Nephron progenitor cell (in vitro differentiated cells): ENCODE results near the gene CRIP2.
A peak's percentile ranks its signal among the peaks of the same experiment; 100 is the strongest.

Experiments
- DNase-seq: peaks from one replicate; pipeline ENCODE4 v3.0.0; 2021
- H3K27ac Mint-ChIP-seq: 2 replicates; pipeline ENCODE4 v1.8.0; 2021; ENCODE audit warnings: mild to moderate bottlenecking, moderate library complexity, mixed read lengths
- H3K27me3 Mint-ChIP-seq: 2 replicates; pipeline ENCODE4 v1.8.0; 2021; ENCODE audit warnings: mild to moderate bottlenecking, low read depth, mixed read lengths; ENCODE audit not compliant: poor library complexity
- H3K36me3 Mint-ChIP-seq: 2 replicates; pipeline ENCODE4 v1.8.0; 2021; ENCODE audit warnings: low read depth, mixed read lengths
- H3K4me1 Mint-ChIP-seq: 2 replicates; pipeline ENCODE4 v1.8.0; 2021; ENCODE audit warnings: mixed read lengths
- H3K4me3 Mint-ChIP-seq: 2 replicates; pipeline ENCODE4 v1.8.0; 2021; ENCODE audit warnings: mild to moderate bottlenecking, moderate library complexity, mixed read lengths
- H3K9me3 Mint-ChIP-seq: 2 replicates; pipeline ENCODE4 v1.8.0; 2021; ENCODE audit warnings: mild to moderate bottlenecking, moderate library complexity, mixed read lengths
- TF ChIP-seq, protein P1 (sequence below): fragments of 200-600 bp; sonication (generic); IDR thresholded peaks from 2 replicates; pipeline ENCODE4 v1.5.0; 2021; ENCODE audit warnings: antibody characterized with exemption

Gene CRIP2

DNA sequence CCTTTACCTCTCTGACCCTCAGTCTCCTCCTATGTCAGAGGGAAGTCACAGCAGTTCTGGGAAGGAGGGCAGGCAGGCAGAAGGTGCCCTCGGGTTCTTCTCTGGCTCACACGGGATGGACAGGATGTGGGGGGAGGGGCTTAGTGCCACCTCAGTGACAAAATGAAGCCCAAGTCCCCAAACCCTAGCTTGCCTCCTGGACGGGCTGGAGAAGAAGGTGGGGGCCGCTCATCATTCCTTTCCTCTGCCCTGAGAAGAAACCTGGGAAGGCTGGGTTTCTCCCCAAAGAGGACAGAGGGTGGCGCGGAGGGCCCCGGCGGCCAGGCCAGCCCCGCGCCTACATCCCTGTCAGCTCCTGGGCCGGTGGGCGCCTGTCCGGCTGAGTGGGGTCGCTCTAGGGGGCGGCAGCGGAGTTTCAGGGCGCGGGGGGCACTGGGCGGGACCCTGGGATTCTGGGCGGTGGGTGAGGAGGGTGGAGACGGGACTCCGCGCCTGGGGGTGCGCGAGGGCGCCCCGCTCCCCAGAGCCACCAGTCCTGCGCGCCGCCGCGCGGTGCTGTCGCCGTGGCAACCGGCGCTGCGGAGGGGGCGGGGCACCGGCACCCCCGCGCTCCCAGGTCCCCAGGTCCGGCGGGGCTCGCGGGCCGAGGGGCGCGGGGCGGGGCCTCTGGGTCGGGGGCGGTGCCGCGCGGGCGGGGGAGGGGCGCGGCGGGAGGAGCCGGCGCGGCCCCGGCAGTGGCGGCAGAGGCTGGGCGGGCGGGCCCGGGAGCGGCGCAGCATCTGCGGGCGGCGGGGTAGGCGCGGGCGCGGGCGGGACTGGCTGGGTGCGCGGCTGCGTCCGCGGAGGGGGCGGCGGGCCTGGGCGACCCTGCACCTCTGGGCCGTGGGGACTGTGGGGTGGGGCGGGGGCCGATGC, 51.5 kb downstream of the CRIP2 start, which contains the start of gene TMEM121:
TSS of gene TMEM121 (plus strand) at position 723 of the 915 bp plus-strand sequence. CDS start 2,252 bp downstream, outside the sequence.
- peak; percentile 80 for DNase-seq
- TF ChIP-seq, protein P1, sequence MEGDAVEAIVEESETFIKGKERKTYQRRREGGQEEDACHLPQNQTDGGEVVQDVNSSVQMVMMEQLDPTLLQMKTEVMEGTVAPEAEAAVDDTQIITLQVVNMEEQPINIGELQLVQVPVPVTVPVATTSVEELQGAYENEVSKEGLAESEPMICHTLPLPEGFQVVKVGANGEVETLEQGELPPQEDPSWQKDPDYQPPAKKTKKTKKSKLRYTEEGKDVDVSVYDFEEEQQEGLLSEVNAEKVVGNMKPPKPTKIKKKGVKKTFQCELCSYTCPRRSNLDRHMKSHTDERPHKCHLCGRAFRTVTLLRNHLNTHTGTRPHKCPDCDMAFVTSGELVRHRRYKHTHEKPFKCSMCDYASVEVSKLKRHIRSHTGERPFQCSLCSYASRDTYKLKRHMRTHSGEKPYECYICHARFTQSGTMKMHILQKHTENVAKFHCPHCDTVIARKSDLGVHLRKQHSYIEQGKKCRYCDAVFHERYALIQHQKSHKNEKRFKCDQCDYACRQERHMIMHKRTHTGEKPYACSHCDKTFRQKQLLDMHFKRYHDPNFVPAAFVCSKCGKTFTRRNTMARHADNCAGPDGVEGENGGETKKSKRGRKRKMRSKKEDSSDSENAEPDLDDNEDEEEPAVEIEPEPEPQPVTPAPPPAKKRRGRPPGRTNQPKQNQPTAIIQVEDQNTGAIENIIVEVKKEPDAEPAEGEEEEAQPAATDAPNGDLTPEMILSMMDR = no peak
- Mint-ChIP-seq H3K4me1 (peaks cover 7% of the 10 kb centered on the region), H3K9me3 (peaks cover 4% of the 10 kb centered on the region), H3K4me3 (peak within 1 kb of the TSS; percentile 77), H3K27ac (no peak within 1 kb of the TSS), H3K27me3 (peaks cover 48% of the 10 kb centered on the region), H3K36me3 (no peaks in the 10 kb centered on the region)

DNA sequence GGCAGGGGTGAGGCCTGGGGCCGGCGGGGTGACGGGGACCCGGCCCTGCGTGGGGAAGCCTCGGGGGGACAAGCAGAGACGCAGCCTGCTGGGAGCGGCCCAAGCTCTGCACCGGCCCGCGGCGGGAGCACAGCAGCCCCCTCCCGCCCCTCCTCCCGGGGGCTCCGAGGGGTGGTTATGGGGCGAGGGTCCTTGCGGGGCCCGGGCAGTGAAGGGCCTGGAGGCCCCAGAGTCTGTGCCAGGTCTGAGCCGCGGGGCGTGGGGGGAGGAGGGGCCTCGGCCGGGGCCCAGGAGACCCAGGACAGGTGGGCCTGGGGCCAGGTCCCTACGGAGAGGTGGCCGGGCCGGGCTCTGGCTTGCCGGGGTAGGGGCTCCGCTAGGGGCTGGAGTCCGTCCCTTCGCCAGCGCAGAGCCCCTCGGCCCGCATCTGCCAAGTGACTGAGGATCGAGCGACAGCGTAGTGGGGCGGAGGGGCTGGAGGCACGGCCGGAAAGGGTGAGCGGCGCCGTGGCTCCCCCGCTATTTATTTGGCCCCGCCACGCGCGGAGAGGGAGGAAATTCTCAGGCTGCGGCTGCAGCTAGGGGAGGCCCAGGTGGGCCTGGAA, 52.3 kb downstream of the CRIP2 start:
- H3K4me3 Mint-ChIP-seq = peak overlapping the region; percentile 77
- no peaks in the 10 kb centered on the region for H3K36me3 Mint-ChIP-seq
- H3K4me1 Mint-ChIP-seq = peaks cover 7% of the 10 kb centered on the region
- H3K9me3 Mint-ChIP-seq = peaks cover 4% of the 10 kb centered on the region
- TF ChIP-seq, protein P1 = no peak
- DNase-seq = peak; percentile 39
- H3K27me3 Mint-ChIP-seq = peaks cover 44% of the 10 kb centered on the region
- no peak overlapping the region for H3K27ac Mint-ChIP-seq

DNA sequence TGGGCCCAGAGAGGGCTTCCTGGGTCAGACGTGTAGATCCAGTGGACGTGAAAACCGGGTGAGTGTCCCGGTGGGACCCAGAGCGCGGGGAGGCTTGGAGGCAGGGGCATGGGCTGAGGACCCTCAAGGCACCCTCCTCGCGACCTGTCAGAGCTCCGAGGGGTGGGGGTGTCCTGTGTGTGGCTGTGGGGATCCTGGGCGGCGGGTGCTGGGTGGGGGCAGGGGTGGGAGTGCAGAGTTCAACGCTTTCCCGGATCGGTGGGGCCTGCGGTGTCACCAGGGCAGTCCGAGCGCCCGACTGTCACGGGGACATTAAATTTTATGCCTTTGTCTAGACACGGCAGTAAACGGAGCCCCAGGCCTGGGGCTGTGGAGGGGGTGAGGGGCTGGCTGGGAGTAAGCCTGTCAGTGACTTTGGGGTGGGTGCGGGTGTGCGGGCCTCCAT, 52.8 kb downstream of the CRIP2 start:
- Mint-ChIP-seq H3K9me3 (peaks cover 4% of the 10 kb centered on the region), H3K4me1 (peaks cover 7% of the 10 kb centered on the region), H3K36me3 (no peaks in the 10 kb centered on the region), H3K27ac (no peak overlapping the region), H3K4me3 (peak overlapping the region; percentile 77), H3K27me3 (peaks cover 42% of the 10 kb centered on the region)
- DNase-seq = peak; percentile 36
- TF ChIP-seq, protein P1 = no peak

DNA sequence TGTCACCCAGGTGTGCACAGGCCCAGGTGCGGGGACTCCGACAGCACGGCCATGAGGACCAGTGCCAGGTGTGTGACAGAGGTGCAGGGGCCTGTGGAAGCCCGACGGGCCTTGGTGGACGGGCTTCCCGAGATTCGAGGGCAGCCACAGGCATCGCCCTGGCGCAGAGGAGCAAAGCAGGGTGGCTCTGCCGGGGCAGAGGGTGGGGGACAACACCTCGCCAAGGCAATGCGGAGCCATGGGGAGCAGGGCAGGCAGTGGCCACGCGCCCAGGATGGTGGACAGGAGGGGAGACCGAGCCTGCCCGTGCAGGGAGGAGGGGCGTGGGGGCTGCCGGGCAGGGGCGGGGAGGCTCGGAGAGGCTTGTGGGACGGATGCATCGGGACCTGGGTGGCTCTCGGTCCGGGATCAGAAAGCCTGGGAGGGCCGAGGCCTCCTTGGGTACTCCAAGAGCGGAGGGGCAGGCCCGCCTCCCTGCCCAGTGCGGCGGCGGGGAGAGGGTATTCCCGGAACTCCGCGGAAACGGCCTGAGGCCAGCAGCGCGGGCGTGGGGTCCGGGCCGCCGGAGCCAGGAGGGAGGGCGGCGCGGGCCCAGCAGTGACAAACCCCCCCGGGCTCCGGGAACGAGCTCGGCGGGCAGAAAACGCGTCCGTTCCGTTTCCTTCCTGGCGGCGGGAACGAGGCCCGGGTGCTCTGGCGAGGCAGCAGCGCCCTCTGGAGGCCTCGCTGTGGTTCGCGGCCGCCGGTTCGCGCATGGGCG, 53.4 kb downstream of the CRIP2 start:
- Mint-ChIP-seq H3K4me3 (peak overlapping the region; percentile 77), H3K27ac (no peak overlapping the region)
- TF ChIP-seq, protein P1 = peak; percentile 67

DNA sequence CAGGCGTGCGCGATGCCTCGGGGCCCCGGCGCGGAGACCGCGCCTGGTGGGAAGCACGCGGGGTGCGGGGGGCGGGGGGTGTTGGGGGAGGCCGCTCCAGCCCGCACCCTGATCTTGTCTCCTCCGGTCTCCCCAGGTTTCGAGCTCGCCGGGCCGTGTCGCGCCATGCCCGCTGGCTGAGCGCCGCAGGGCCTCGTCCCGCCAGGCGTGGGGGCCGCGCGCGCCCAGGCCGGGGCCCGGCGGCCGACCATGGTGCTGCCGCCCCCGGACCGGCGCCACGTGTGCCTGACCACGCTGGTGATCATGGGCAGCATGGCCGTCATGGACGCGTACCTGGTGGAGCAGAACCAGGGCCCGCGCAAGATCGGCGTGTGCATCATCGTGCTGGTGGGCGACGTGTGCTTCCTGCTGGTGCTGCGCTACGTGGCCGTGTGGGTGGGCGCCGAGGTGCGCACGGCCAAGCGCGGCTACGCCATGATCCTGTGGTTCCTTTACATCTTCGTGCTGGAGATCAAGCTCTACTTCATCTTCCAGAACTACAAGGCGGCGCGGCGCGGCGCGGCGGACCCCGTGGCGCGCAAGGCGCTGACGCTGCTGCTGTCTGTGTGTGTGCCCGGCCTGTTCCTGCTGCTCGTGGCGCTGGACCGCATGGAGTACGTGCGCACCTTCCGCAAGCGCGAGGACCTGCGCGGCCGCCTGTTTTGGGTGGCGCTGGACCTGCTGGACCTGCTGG, 54.1 kb downstream of the CRIP2 start:
- Mint-ChIP-seq H3K27me3 (peaks cover 37% of the 10 kb centered on the region), H3K36me3 (no peaks in the 10 kb centered on the region), H3K9me3 (peaks cover 6% of the 10 kb centered on the region), H3K4me3 (no peak overlapping the region), H3K4me1 (peaks cover 7% of the 10 kb centered on the region), H3K27ac (no peak overlapping the region)
- TF ChIP-seq, protein P1 = no peak
- DNase-seq = no peak

More for the DNA sequence above, 53.4 kb downstream of the CRIP2 start:
- peaks cover 4% of the 10 kb centered on the region for H3K9me3 Mint-ChIP-seq
- peaks cover 41% of the 10 kb centered on the region for H3K27me3 Mint-ChIP-seq
- H3K36me3 Mint-ChIP-seq = no peaks in the 10 kb centered on the region
- peaks cover 7% of the 10 kb centered on the region for H3K4me1 Mint-ChIP-seq
- DNase-seq = peak; percentile 86
